Ovary (tissue), 3 donors: Measurements from ENCODE around the gene RMND5B.

ENCODE experiments used
- CTCF ChIP-seq, 3 donors: fragments of 450-650 bp in 2 of 3; fragments of 200-600 bp in 1 of 3; IDR thresholded peaks; one replicate each; pipeline versions ENCODE4 v1.5.1 to v1.8.0; 2016 to 2022; ENCODE audit warnings: antibody characterized with exemption in 3 of 3, mild to moderate bottlenecking in 1 of 3
- POLR2A ChIP-seq: fragments of 450-650 bp; IDR thresholded peaks from one replicate; pipeline ENCODE4 v1.6.1; 2017; ENCODE audit warnings: antibody characterized with exemption, mild to moderate bottlenecking, moderate library complexity
- donor health status: DM: no; HTN: no; CAD: no.

- TF ChIP-seq CTCF (IDR thresholded peaks at IDR 0.05), result no peak
- TF ChIP-seq POLR2A, result no peak
Measured at GRCh38 chr5:178086266-178086665, 44.5 kb upstream of the RMND5B start.
